Hepatocyte (in vitro differentiated cells): Measurements from ENCODE around the gene AGFG1. TPM values are rescaled to one million over a fixed set of nuclear protein-coding genes. Genes with fewer than 3 reads are reported as not detected.

Experiments used
- DNase-seq: peaks from one replicate; pipeline ENCODE4 v3.0.0-alpha.2; 2016; ENCODE audit warnings: low spot score
- H2AFZ ChIP-seq: fragments of 200-600 bp; sonication (generic); 2 replicates; pipeline ENCODE4 v1.6.0; 2016; ENCODE audit warnings: antibody characterized with exemption, mild to moderate bottlenecking
- H3K27ac ChIP-seq: fragments of 200-600 bp; sonication (generic); 2 replicates; pipeline ENCODE4 v1.5.1; 2016; ENCODE audit warnings: mild to moderate bottlenecking
- H3K27me3 ChIP-seq: fragments of 200-600 bp; sonication (generic); 2 replicates; pipeline ENCODE4 v1.6.1; 2016
- H3K36me3 ChIP-seq: fragments of 200-600 bp; sonication (generic); replicated peaks from 2 replicates; pipeline ENCODE4 v1.5.1; 2016; ENCODE audit warnings: low read depth; ENCODE audit not compliant: insufficient read depth
- H3K4me1 ChIP-seq: fragments of 200-600 bp; sonication (generic); 2 replicates; pipeline ENCODE4 v1.5.1; 2016; ENCODE audit warnings: mild to moderate bottlenecking, moderate library complexity; ENCODE audit not compliant: insufficient read depth
- H3K4me2 ChIP-seq: fragments of 200-600 bp; sonication (generic); 2 replicates; pipeline ENCODE4 v1.6.0; 2016
- H3K4me3 ChIP-seq: fragments of 200-600 bp; sonication (generic); 2 replicates; pipeline ENCODE4 v1.5.1; 2016; ENCODE audit warnings: mild to moderate bottlenecking
- H3K79me2 ChIP-seq: fragments of 200-600 bp; sonication (generic); 2 replicates; pipeline ENCODE4 v1.6.0; 2017; ENCODE audit warnings: mild to moderate bottlenecking
- H3K9me2 ChIP-seq: fragments of 200-600 bp; sonication (generic); replicated peaks from 2 replicates; pipeline ENCODE4 v1.6.0; 2017; ENCODE audit warnings: mild to moderate bottlenecking; ENCODE audit not compliant: insufficient read depth
- H3K9me3 ChIP-seq: fragments of 200-600 bp; sonication (generic); 2 replicates; pipeline ENCODE4 v1.5.1; 2016; ENCODE audit warnings: low read depth, mild to moderate bottlenecking
- H4K20me1 ChIP-seq: fragments of 200-600 bp; sonication (generic); 2 replicates; pipeline ENCODE4 v1.6.0; 2016; ENCODE audit warnings: mild to moderate bottlenecking; ENCODE audit not compliant: insufficient read depth, poor library complexity, severe bottlenecking
- CTCF ChIP-seq: fragments of 200-600 bp; sonication (generic); IDR thresholded peaks from 2 replicates; pipeline ENCODE4 v1.5.1; 2016; ENCODE audit warnings: antibody characterized with exemption, mild to moderate bottlenecking; ENCODE audit not compliant: poor library complexity
- EZH2 ChIP-seq: fragments of 200-600 bp; sonication (generic); IDR thresholded peaks from 2 replicates; pipeline ENCODE4 v1.6.1; 2016; ENCODE audit warnings: antibody characterized with exemption, mild to moderate bottlenecking, borderline replicate concordance
- EZH2phosphoT487 ChIP-seq: fragments of 200-600 bp; sonication (generic); IDR thresholded peaks from one replicate; pipeline ENCODE4 v1.6.1; 2018; ENCODE audit warnings: antibody characterized with exemption, mild to moderate bottlenecking, low read depth, moderate library complexity; ENCODE audit not compliant: unreplicated experiment, severe bottlenecking
- WGBS: methylation state at CpG from one replicate; pipeline ENCODE4 v1.1.6; 2016; ENCODE audit warnings: low lambda C conversion rate; ENCODE audit errors: missing lambda C conversion rate; 5-methylcytosine and 5-hydroxymethylcytosine counted together
- polyA plus RNA-seq: library from polyadenylated mRNA; unstranded; fragments of >200 nt; fragmentation: Nextera tagmentation; extraction: Ambion mirVana; gene quantifications from 2 replicates; pipeline ENCODE4 v1.2.1, GENCODE V29; 2016
- total RNA-seq: library from RNA; depleted of rRNA; stranded (reverse); fragments of >200 nt; gene quantifications from 2 replicates; pipeline ENCODE4 v1.2.3, GENCODE V29; 2014

The AGFG1 gene
- total and polyA plus RNA-seq, 2 experiments from 2014 or later = 62.4 to 91.6 TPM

- 64% methylated on average over 2 of the region's 2 CpGs for WGBS
Measured at GRCh38 chr2:227473806-227474205, 1.9 kb downstream of the AGFG1 start.

GRCh38 chr2:227474410-227474809 lies 2.5 kb downstream of the AGFG1 start:
- Histone ChIP-seq H3K79me2 (peaks cover 80% of the 10 kb centered on the region), H3K36me3 (no peaks in the 10 kb centered on the region), H4K20me1 (peaks cover 65% of the 10 kb centered on the region), H3K4me1 (peaks cover 2% of the 10 kb centered on the region), H3K4me3 (peak overlapping the region; percentile 88), H2AFZ (no peak overlapping the region), H3K27ac (peak overlapping the region; percentile 99), H3K4me2 (peak overlapping the region; percentile 82), H3K27me3 (no peaks in the 10 kb centered on the region), H3K9me2 (no peaks in the 10 kb centered on the region), H3K9me3 (no peaks in the 10 kb centered on the region)
- DNase-seq = no peak
- TF ChIP-seq EZH2phosphoT487 = no peak
- TF ChIP-seq EZH2 = no peak
- TF ChIP-seq CTCF = no peak
- 58% methylated on average over 3 of the region's 3 CpGs for WGBS

More at GRCh38 chr2:227473806-227474205, 1.9 kb downstream of the AGFG1 start:
- H3K9me3 ChIP-seq = no peaks in the 10 kb centered on the region
- DNase-seq = no peak
- peaks cover 75% of the 10 kb centered on the region for H3K79me2 ChIP-seq
- TF ChIP-seq EZH2phosphoT487 (no peak), EZH2 (no peak), CTCF (no peak)
- H3K4me1 ChIP-seq = no peaks in the 10 kb centered on the region
- no peaks in the 10 kb centered on the region for H3K36me3 ChIP-seq
- H3K4me3 ChIP-seq = peak overlapping the region; percentile 88
- H3K27ac ChIP-seq = peak overlapping the region; percentile 99
- no peak overlapping the region for H2AFZ ChIP-seq
- H4K20me1 ChIP-seq = peaks cover 59% of the 10 kb centered on the region
- H3K9me2 ChIP-seq = no peaks in the 10 kb centered on the region
- H3K4me2 ChIP-seq = peak overlapping the region; percentile 82
- H3K27me3 ChIP-seq = no peaks in the 10 kb centered on the region

- Histone ChIP-seq H3K4me2 (no peak overlapping the region), H3K9me3 (no peaks in the 10 kb centered on the region), H4K20me1 (peaks cover 92% of the 10 kb centered on the region), H2AFZ (no peak overlapping the region), H3K27me3 (no peaks in the 10 kb centered on the region), H3K79me2 (peaks cover 100% of the 10 kb centered on the region), H3K4me1 (peaks cover 13% of the 10 kb centered on the region), H3K4me3 (no peak overlapping the region), H3K27ac (no peak overlapping the region), H3K36me3 (no peaks in the 10 kb centered on the region), H3K9me2 (no peaks in the 10 kb centered on the region)
- TF ChIP-seq EZH2 (no peak), CTCF (no peak), EZH2phosphoT487 (no peak)
- WGBS = 97% methylated on average over 4 of the region's 4 CpGs
- DNase-seq = no peak
Measured at GRCh38 chr2:227477291-227477690, 5.3 kb downstream of the AGFG1 start.

- no peak overlapping the region for H2AFZ ChIP-seq
- no peak overlapping the region for H3K27ac ChIP-seq
- H3K4me3 ChIP-seq = no peak overlapping the region
- peaks cover 13% of the 10 kb centered on the region for H3K4me1 ChIP-seq
- no peak overlapping the region for H3K4me2 ChIP-seq
- no peaks in the 10 kb centered on the region for H3K9me2 ChIP-seq
- DNase-seq = no peak
- H3K27me3 ChIP-seq = no peaks in the 10 kb centered on the region
- peaks cover 100% of the 10 kb centered on the region for H3K79me2 ChIP-seq
- TF ChIP-seq CTCF (peak; percentile 46), EZH2 (no peak), EZH2phosphoT487 (no peak)
- H4K20me1 ChIP-seq = peaks cover 92% of the 10 kb centered on the region
- no peaks in the 10 kb centered on the region for H3K36me3 ChIP-seq
- no peaks in the 10 kb centered on the region for H3K9me3 ChIP-seq
- 74% methylated on average over 2 of the region's 2 CpGs for WGBS
Measured at GRCh38 chr2:227479865-227480475, 8.0 kb downstream of the AGFG1 start.
